Kidney capillary endothelial cell (primary cell): Measurements from ENCODE around the gene HIPK1.

Experiments
- DNase-seq: peaks from one replicate; pipeline ENCODE4 v3.0.0-alpha.2; 2018; ENCODE audit warnings: low spot score

The HIPK1 gene

GRCh38 chr1:113913887-113914664, 15.0 kb upstream of the HIPK1 start:
- DNase-seq: no peak

GRCh38 chr1:113916974-113917373, 12.2 kb upstream of the HIPK1 start:
- DNase-seq: no peak

- DNase-seq: no peak
These were observed 11.6 kb upstream of the HIPK1 start for GRCh38 chr1:113917400-113918082.

- DNase-seq: no peak
These were observed 10.9 kb upstream of the HIPK1 start for GRCh38 chr1:113918243-113918642.

- DNase-seq: no peak
These were observed 6.2 kb upstream of the HIPK1 start for GRCh38 chr1:113922957-113923356.

- DNase-seq: no peak
These were observed 4.7 kb upstream of the HIPK1 start for GRCh38 chr1:113924473-113924872.

GRCh38 chr1:113928187-113928930, 765 bp upstream of the HIPK1 start:
- no peak for DNase-seq

GRCh38 chr1:113929750-113930498, 800 bp downstream of the HIPK1 start:
- peak; percentile 27 for DNase-seq

GRCh38 chr1:113930499-113931161, 1.5 kb downstream of the HIPK1 start:
- DNase-seq: peak; percentile 30

- DNase-seq: no peak
These were observed 2.3 kb downstream of the HIPK1 start for GRCh38 chr1:113931451-113931851.

GRCh38 chr1:113934006-113934405, 4.9 kb downstream of the HIPK1 start:
- no peak for DNase-seq

- no peak for DNase-seq
These were observed 5.5 kb downstream of the HIPK1 start for GRCh38 chr1:113934511-113935055.

GRCh38 chr1:113935176-113935575, 6.1 kb downstream of the HIPK1 start:
- no peak for DNase-seq

GRCh38 chr1:113935970-113936369, 6.8 kb downstream of the HIPK1 start:
- DNase-seq: no peak

GRCh38 chr1:113937146-113937545, 8.0 kb downstream of the HIPK1 start:
- peak; percentile 12 for DNase-seq

- DNase-seq: no peak
These were observed 9.1 kb downstream of the HIPK1 start for GRCh38 chr1:113938192-113938591.

GRCh38 chr1:113940365-113941244, 11.5 kb downstream of the HIPK1 start:
- DNase-seq: no peak

- no peak for DNase-seq
These were observed 12.1 kb downstream of the HIPK1 start for GRCh38 chr1:113941245-113941559.

- no peak for DNase-seq
These were observed 13.4 kb downstream of the HIPK1 start for GRCh38 chr1:113942527-113942926.

GRCh38 chr1:113943028-113943811, 14.1 kb downstream of the HIPK1 start:
- DNase-seq: no peak
